Upper lobe of left lung (tissue), 4 donors: ENCODE data around the gene ARFGAP2.

Experiments
- CTCF ChIP-seq, 6 experiments: fragments of 450-650 bp in 4 of 6; fragments of 200-600 bp in 2 of 6; sonication (generic) in 2 of 6; IDR thresholded peaks; one replicate each; pipeline ENCODE4 v1.5.1; 2016 to 2019; ENCODE audit warnings: antibody characterized with exemption in 6 of 6
- POLR2A ChIP-seq, 4 donors: fragments of 450-650 bp; IDR thresholded peaks; one replicate each; pipeline ENCODE4 v1.5.1; 2016 to 2017; ENCODE audit warnings: antibody characterized with exemption in 4 of 4, mild to moderate bottlenecking in 2 of 4
- POLR2AphosphoS5 ChIP-seq, 2 donors: sonication (generic); formaldehyde crosslinking; IDR thresholded peaks; one replicate each; pipeline ENCODE4 v1.5.1; 2017; ENCODE audit warnings: antibody characterized with exemption in 2 of 2

- TF ChIP-seq POLR2AphosphoS5 (IDR thresholded peaks at IDR 0.05) = no peak
- no peak for TF ChIP-seq CTCF (IDR thresholded peaks at IDR 0.05)
- no peak for TF ChIP-seq POLR2A (IDR thresholded peaks at IDR 0.05)
Measured at GRCh38 chr11:47215366-47215910, 38.8 kb upstream of the ARFGAP2 start.
